Epithelial cell of esophagus (primary cell): ENCODE measurements around the gene MCF2L2.

ENCODE experiments used
- DNase-seq: peaks from one replicate; pipeline ENCODE4 v3.0.0; 2010; ENCODE audit warnings: low read depth
- H3K4me3 ChIP-seq: 2 replicates; pipeline ENCODE4 v1.5.1; 2011; ENCODE audit warnings: mild to moderate bottlenecking, low read length, control low read depth
- CTCF ChIP-seq: IDR thresholded peaks from 2 replicates; pipeline ENCODE4 v1.5.1; 2011; ENCODE audit warnings: low read depth, mild to moderate bottlenecking, low read length, control low read depth, inconsistent platforms; ENCODE audit not compliant: insufficient read depth; ENCODE audit errors: missing control alignments

MCF2L2 gene

GRCh38 chr3:183182073-183182472, 246.3 kb downstream of the MCF2L2 start:
- no peak overlapping the region for H3K4me3 ChIP-seq
- no peak for DNase-seq
- TF ChIP-seq CTCF, result no peak

GRCh38 chr3:183181606-183182005, 246.8 kb downstream of the MCF2L2 start:
- no peak for DNase-seq

GRCh38 chr3:183180784-183181295, 247.6 kb downstream of the MCF2L2 start:
- DNase-seq, result no peak
- TF ChIP-seq CTCF, result no peak
- no peak overlapping the region for H3K4me3 ChIP-seq

More at GRCh38 chr3:183181606-183182005, 246.8 kb downstream of the MCF2L2 start:
- TF ChIP-seq CTCF, result no peak
- H3K4me3 ChIP-seq, result no peak overlapping the region

- no peak for TF ChIP-seq CTCF
- DNase-seq, result no peak
- H3K4me3 ChIP-seq, result no peak overlapping the region
These were observed 248.2 kb downstream of the MCF2L2 start for GRCh38 chr3:183180110-183180783.

GRCh38 chr3:183179550-183179908, 248.9 kb downstream of the MCF2L2 start:
- H3K4me3 ChIP-seq, result peak overlapping the region; percentile 52
- DNase-seq, result peak; percentile 36

- peak overlapping the region; percentile 52 for H3K4me3 ChIP-seq
- TF ChIP-seq CTCF, result no peak
These were observed 249.4 kb downstream of the MCF2L2 start for GRCh38 chr3:183178833-183179549.

GRCh38 chr3:183178512-183178832, 249.9 kb downstream of the MCF2L2 start:
- TF ChIP-seq CTCF, result no peak
- H3K4me3 ChIP-seq, result peak overlapping the region; percentile 52
- no peak for DNase-seq

More at GRCh38 chr3:183178833-183179549, 249.4 kb downstream of the MCF2L2 start:
- peak; percentile 41 for DNase-seq
